Measurements from ENCODE around the gene ANXA3. TPM values are rescaled to one million over a fixed set of nuclear protein-coding genes. Genes with fewer than 3 reads are reported as not detected.

Gene ANXA3
- polyA plus RNA-seq, 1 donor from 2014 or later = 0.27 TPM

DNA sequence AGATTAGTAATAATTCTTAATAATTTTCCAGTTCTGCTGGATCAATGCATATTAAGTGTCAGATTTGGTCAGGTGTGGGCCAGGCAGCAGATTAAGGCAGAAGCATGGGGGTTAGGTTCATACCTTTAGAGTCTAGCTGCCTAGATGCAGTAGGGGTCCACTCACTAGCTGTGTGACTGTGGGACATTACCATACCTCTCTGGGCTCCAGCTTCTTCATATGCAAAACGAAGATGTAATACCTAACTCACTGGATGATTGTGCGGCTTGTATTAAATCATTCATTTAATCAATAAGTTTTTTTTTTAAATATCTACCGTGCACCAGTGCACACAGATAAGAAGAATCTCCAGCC, 1.4 kb downstream of the ANXA3 start:
- no peak overlapping the region for H3K27ac ChIP-seq (ENCODE audit: low read length)
- H3K9ac ChIP-seq (ENCODE audit: low read length) = no peak overlapping the region
- H3K4me2 ChIP-seq (ENCODE audit: low read length) = no peak overlapping the region

DNA sequence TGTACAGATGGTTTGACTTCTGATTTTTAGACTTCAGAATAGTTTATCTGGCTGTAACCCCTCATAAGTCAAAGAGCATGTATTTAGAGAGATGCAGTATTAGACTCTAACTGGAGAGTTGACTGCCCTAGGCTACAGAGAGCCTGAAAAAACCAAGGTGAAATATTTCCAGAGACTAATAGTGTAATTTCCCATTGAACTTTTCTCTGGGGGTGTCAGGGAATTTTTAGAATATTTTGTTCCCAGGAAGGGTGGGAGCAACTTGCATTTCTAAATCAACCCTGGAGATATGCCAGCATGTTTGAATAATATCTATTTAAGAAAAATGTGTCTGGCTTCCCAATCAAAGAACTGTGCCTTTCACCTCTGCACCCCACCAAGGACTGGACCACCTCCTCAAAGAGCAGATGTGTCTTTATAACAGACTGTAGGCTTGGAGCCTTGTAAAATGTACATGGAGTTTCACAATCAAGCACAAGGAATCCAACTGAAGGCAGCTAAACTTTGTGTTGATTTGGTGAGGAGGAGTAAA, 2.0 kb downstream of the ANXA3 start:
- H3K9me2 ChIP-seq (ENCODE audit: insufficient read depth, low read length) = no peaks in the 10 kb centered on the region

More for the DNA sequence above, 1.4 kb downstream of the ANXA3 start:
- H2AFZ ChIP-seq (ENCODE audit: low read depth, low read length) = no peak overlapping the region
- no peaks in the 10 kb centered on the region for H3K79me2 ChIP-seq (replicated peaks; ENCODE audit: insufficient read depth, low read length)
- no peaks in the 10 kb centered on the region for H3K9me3 ChIP-seq (ENCODE audit: low read length)
- peaks cover 38% of the 10 kb centered on the region for H3K27me3 ChIP-seq (ENCODE audit: insufficient read depth, low read depth, low read length)
- no peaks in the 10 kb centered on the region for H4K20me1 ChIP-seq (ENCODE audit: insufficient read depth)
- H3K36me3 ChIP-seq (ENCODE audit: insufficient read depth, low read length) = no peaks in the 10 kb centered on the region
- no peaks in the 10 kb centered on the region for H3F3A ChIP-seq (ENCODE audit: insufficient read depth, low read length, poor library complexity, severe bottlenecking)
- H3K4me3 ChIP-seq (ENCODE audit: low read length) = no peak overlapping the region
- no peak for TF ChIP-seq RAD21 (conservative IDR thresholded peaks at IDR 0.05)
- no peak for TF ChIP-seq TAF1 (IDR thresholded peaks at IDR 0.05; ENCODE audit: low read depth)
- TF ChIP-seq MXI1 (conservative IDR thresholded peaks at IDR 0.05; ENCODE audit: poor library complexity, severe bottlenecking) = no peak
- H3K9me2 ChIP-seq (ENCODE audit: insufficient read depth, low read length) = no peaks in the 10 kb centered on the region

More for the DNA sequence above, 2.0 kb downstream of the ANXA3 start:
- Histone ChIP-seq H3F3A (ENCODE audit: insufficient read depth, low read length, poor library complexity, severe bottlenecking) (no peaks in the 10 kb centered on the region), H3K27me3 (ENCODE audit: insufficient read depth, low read depth, low read length) (peaks cover 38% of the 10 kb centered on the region), H4K20me1 (ENCODE audit: insufficient read depth) (no peaks in the 10 kb centered on the region), H3K36me3 (ENCODE audit: insufficient read depth, low read length) (no peaks in the 10 kb centered on the region), H3K9ac (ENCODE audit: low read length) (no peak overlapping the region), H2AFZ (ENCODE audit: low read depth, low read length) (no peak overlapping the region), H3K9me3 (ENCODE audit: low read length) (no peaks in the 10 kb centered on the region), H3K27ac (ENCODE audit: low read length) (no peak overlapping the region), H3K4me3 (ENCODE audit: low read length) (no peak overlapping the region), H3K4me2 (ENCODE audit: low read length) (no peak overlapping the region), H3K79me2 (replicated peaks; ENCODE audit: insufficient read depth, low read length) (no peaks in the 10 kb centered on the region)
- TF ChIP-seq POLR2AphosphoS5 (IDR thresholded peaks at IDR 0.05) (no peak), TAF1 (IDR thresholded peaks at IDR 0.05; ENCODE audit: low read depth) (no peak), SMC3 (conservative IDR thresholded peaks at IDR 0.05; ENCODE audit: poor library complexity) (no peak), RAD21 (conservative IDR thresholded peaks at IDR 0.05) (no peak), EP300 (conservative IDR thresholded peaks at IDR 0.05; ENCODE audit: poor library complexity, severe bottlenecking) (no peak), MXI1 (conservative IDR thresholded peaks at IDR 0.05; ENCODE audit: poor library complexity, severe bottlenecking) (no peak), EZH2 (IDR thresholded peaks at IDR 0.05; ENCODE audit: borderline replicate concordance, insufficient read depth, low read length, poor library complexity, severe bottlenecking) (no peak)
- TF ChIP-seq, protein P1, sequence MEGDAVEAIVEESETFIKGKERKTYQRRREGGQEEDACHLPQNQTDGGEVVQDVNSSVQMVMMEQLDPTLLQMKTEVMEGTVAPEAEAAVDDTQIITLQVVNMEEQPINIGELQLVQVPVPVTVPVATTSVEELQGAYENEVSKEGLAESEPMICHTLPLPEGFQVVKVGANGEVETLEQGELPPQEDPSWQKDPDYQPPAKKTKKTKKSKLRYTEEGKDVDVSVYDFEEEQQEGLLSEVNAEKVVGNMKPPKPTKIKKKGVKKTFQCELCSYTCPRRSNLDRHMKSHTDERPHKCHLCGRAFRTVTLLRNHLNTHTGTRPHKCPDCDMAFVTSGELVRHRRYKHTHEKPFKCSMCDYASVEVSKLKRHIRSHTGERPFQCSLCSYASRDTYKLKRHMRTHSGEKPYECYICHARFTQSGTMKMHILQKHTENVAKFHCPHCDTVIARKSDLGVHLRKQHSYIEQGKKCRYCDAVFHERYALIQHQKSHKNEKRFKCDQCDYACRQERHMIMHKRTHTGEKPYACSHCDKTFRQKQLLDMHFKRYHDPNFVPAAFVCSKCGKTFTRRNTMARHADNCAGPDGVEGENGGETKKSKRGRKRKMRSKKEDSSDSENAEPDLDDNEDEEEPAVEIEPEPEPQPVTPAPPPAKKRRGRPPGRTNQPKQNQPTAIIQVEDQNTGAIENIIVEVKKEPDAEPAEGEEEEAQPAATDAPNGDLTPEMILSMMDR (IDR thresholded peaks at IDR 0.05; ENCODE audit: poor library complexity, severe bottlenecking) = no peak
- TF ChIP-seq, protein P2, sequence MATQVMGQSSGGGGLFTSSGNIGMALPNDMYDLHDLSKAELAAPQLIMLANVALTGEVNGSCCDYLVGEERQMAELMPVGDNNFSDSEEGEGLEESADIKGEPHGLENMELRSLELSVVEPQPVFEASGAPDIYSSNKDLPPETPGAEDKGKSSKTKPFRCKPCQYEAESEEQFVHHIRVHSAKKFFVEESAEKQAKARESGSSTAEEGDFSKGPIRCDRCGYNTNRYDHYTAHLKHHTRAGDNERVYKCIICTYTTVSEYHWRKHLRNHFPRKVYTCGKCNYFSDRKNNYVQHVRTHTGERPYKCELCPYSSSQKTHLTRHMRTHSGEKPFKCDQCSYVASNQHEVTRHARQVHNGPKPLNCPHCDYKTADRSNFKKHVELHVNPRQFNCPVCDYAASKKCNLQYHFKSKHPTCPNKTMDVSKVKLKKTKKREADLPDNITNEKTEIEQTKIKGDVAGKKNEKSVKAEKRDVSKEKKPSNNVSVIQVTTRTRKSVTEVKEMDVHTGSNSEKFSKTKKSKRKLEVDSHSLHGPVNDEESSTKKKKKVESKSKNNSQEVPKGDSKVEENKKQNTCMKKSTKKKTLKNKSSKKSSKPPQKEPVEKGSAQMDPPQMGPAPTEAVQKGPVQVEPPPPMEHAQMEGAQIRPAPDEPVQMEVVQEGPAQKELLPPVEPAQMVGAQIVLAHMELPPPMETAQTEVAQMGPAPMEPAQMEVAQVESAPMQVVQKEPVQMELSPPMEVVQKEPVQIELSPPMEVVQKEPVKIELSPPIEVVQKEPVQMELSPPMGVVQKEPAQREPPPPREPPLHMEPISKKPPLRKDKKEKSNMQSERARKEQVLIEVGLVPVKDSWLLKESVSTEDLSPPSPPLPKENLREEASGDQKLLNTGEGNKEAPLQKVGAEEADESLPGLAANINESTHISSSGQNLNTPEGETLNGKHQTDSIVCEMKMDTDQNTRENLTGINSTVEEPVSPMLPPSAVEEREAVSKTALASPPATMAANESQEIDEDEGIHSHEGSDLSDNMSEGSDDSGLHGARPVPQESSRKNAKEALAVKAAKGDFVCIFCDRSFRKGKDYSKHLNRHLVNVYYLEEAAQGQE (IDR thresholded peaks at IDR 0.05; ENCODE audit: borderline replicate concordance) = no peak

Data from neural cell (in vitro differentiated cells).